WERI-Rb-1 (cell line): ENCODE measurements around the gene GPC5.

ENCODE experiments used
- DNase-seq: peaks from one replicate; pipeline ENCODE4 v3.0.0-alpha.2; 2020
- H3K27ac ChIP-seq: fragments of 250-450 bp; sonication (Bioruptor Pico); 2 replicates; pipeline ENCODE4 v1.5.1; 2020; ENCODE audit warnings: mild to moderate bottlenecking, moderate library complexity
- H3K27me3 ChIP-seq: fragments of 250-450 bp; sonication (Bioruptor Pico); 2 replicates; pipeline ENCODE4 v1.5.1; 2021; ENCODE audit warnings: mild to moderate bottlenecking, low read depth, moderate library complexity; ENCODE audit not compliant: insufficient read depth, severe bottlenecking
- H3K36me3 ChIP-seq: fragments of 250-450 bp; sonication (Bioruptor Pico); 2 replicates; pipeline ENCODE4 v1.5.1; 2020; ENCODE audit warnings: mild to moderate bottlenecking, moderate library complexity
- H3K4me3 ChIP-seq: 2 replicates; pipeline ENCODE4 v1.5.1; 2011; ENCODE audit warnings: low read depth, mild to moderate bottlenecking, control low read depth, low read length
- H3K9me3 ChIP-seq: fragments of 250-450 bp; sonication (Bioruptor Pico); 2 replicates; pipeline ENCODE4 v1.5.1; 2021; ENCODE audit warnings: mild to moderate bottlenecking, moderate library complexity; ENCODE audit not compliant: severe bottlenecking
- TF ChIP-seq, protein P1 (sequence below): IDR thresholded peaks from 2 replicates; pipeline ENCODE4 v1.5.1; 2011; ENCODE audit warnings: low read depth, mild to moderate bottlenecking, control low read depth, inconsistent platforms, low read length

The GPC5 gene

DNA sequence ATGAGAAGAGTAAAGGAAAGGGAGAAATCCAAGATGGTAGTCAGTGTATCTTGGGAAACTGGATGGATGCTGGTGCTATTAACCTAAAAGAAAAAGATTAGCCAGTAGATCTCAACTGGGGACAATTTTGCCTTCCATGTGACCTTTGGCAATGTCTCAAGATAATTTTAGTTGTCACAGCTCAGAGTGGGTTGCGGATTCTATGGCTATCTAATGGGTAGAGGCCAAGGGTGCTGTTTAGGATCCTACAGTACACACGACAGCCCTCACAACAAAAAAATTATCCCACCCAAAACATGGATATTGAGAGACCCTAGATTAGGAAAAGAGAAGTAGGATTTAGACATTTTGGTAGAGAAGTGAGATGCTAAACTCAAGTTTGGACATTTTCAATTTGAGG, 258.9 kb downstream of the GPC5 start:
- H3K36me3 ChIP-seq, result no peaks in the 10 kb centered on the region

DNA sequence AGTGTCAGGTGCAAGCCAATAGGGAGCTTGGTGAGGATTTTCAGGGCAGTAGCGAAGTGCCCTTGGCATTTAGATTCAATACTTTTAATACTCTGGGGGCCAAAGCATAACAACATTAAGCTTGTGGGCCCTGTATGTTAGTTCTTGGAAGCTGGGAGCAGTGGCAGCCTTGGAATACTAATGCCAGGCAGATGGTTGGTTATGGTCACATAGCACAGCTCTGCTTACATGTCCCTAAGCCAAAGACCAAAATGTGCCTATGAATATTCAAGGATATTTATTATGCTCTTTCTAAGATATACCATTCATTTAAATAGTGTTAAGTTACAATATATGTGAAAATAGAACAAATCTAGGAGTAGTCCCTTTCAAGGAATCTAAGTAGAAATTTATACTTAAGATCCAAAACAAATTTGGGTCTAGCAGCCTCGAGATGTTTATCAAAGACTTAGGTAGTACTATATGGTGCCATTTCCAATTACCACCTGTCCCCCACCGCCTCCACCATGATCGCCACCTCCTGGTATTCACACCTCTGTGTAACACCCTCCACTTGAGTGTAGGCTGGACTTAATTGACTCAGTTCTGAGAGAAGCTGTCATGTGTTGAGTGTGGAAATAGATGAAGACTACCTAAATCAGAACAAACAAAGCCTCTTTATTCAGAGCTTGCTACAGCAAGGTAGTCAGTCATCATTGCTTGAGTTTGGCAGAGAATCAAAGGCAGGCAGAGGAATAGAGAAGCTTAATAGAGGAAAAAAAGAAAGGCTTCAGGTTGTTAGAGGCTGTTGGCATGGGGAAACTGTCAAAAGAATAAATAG, 261.0 kb downstream of the GPC5 start:
- TF ChIP-seq, protein P1, sequence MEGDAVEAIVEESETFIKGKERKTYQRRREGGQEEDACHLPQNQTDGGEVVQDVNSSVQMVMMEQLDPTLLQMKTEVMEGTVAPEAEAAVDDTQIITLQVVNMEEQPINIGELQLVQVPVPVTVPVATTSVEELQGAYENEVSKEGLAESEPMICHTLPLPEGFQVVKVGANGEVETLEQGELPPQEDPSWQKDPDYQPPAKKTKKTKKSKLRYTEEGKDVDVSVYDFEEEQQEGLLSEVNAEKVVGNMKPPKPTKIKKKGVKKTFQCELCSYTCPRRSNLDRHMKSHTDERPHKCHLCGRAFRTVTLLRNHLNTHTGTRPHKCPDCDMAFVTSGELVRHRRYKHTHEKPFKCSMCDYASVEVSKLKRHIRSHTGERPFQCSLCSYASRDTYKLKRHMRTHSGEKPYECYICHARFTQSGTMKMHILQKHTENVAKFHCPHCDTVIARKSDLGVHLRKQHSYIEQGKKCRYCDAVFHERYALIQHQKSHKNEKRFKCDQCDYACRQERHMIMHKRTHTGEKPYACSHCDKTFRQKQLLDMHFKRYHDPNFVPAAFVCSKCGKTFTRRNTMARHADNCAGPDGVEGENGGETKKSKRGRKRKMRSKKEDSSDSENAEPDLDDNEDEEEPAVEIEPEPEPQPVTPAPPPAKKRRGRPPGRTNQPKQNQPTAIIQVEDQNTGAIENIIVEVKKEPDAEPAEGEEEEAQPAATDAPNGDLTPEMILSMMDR, result no peak
- no peak for DNase-seq
- no peak overlapping the region for H3K4me3 ChIP-seq
- no peaks in the 10 kb centered on the region for H3K36me3 ChIP-seq
- no peak overlapping the region for H3K27ac ChIP-seq
- no peaks in the 10 kb centered on the region for H3K27me3 ChIP-seq
- no peaks in the 10 kb centered on the region for H3K9me3 ChIP-seq

More for the DNA sequence above, 258.9 kb downstream of the GPC5 start:
- no peaks in the 10 kb centered on the region for H3K27me3 ChIP-seq
- DNase-seq, result no peak
- no peak overlapping the region for H3K27ac ChIP-seq
- TF ChIP-seq, protein P1, result no peak
- no peak overlapping the region for H3K4me3 ChIP-seq
- no peaks in the 10 kb centered on the region for H3K9me3 ChIP-seq

DNA sequence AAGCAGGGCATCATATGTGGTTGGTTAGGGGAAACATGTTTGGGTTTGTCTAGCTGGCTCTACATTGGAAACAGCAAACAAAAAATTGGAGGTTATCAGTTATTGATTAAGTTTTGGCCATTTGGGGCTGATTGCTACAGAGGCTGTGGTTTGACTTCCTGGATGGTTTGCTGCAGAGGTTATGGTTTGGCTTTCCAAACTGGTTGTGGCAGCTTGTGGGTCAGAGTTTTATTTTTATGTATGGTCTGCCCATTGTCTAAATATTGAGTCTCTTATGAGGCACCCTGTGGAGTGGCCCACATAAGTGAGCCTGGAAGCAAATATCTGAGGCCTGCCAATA, 261.6 kb downstream of the GPC5 start:
- no peak overlapping the region for H3K27ac ChIP-seq
- no peaks in the 10 kb centered on the region for H3K27me3 ChIP-seq
- H3K36me3 ChIP-seq, result no peaks in the 10 kb centered on the region
- no peaks in the 10 kb centered on the region for H3K9me3 ChIP-seq
- TF ChIP-seq, protein P1, result no peak
- DNase-seq, result no peak
- H3K4me3 ChIP-seq, result no peak overlapping the region

DNA sequence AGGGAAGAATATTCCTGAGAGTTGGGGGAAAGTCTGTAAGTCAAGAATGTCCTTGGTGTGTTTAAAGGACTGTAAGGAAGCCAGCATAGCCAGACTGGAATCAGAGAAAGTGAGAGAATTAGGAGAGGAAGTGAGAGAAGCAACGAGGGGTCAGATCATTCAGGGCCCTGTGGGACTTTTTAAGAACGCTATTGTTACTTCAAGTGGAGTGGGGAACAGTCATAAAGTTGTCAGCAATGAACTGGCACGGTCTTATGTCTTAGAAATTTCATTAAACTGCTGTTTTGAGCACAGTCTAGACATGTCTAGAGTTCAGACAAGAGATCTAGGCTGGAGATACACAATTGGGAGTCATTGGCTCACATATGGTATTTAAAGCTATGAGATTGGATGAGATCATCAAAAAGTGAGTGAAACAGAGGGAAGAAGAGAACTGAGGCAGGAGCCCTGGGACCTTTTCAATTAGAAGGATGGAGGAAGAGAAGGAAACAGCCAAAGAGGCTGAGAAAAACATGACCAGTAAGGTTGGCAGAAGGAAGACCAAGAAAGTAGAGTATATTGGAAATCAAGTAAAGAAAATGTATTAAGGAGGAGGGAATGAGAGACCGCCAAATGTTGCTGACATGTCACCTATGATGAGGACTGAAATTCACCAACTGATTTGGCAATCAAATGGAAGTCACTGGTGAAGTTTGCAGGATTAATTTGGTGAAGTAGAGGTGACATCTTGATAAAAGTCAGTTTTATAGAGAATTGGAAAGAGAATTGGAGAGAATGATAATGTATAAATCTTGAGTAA, 263.5 kb downstream of the GPC5 start:
- Histone ChIP-seq H3K27ac (no peak overlapping the region), H3K9me3 (no peaks in the 10 kb centered on the region), H3K4me3 (no peak overlapping the region), H3K36me3 (no peaks in the 10 kb centered on the region), H3K27me3 (no peaks in the 10 kb centered on the region)
- no peak for DNase-seq
- TF ChIP-seq, protein P1, result no peak

DNA sequence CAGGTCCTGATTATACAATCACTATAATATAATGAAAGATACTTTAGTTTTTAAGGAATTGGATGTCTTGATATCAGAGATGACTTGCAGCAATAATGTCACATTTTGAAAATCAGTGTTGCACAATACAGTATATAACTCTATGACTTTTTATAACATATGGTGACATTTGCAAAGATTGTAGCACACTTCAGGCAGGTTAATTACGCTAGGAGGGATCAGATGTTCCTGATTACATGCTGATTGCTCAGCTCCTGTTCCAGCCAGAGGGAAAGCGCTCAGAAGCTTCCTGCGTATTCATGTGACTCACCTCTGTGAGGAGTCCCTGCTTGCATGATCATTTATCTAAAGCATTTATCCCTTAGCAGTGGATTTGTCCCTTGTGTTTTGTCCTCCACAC, 265.6 kb downstream of the GPC5 start:
- H3K36me3 ChIP-seq, result no peaks in the 10 kb centered on the region
- H3K9me3 ChIP-seq, result no peaks in the 10 kb centered on the region
- TF ChIP-seq, protein P1, result no peak
- H3K27ac ChIP-seq, result no peak overlapping the region
- no peaks in the 10 kb centered on the region for H3K27me3 ChIP-seq
- no peak overlapping the region for H3K4me3 ChIP-seq
- no peak for DNase-seq
